ENCODE data around the gene OXSR1. TPM values are rescaled to one million over a fixed set of nuclear protein-coding genes. Genes with fewer than 3 reads are reported as not detected.

OXSR1 gene
- total and polyA plus RNA-seq, 10 of the 15 experiments (the other 5 are each of a cell fraction or from before 2014, with no cell fraction given), result 12.4 to 54.6 (median 35.7) TPM

DNA sequence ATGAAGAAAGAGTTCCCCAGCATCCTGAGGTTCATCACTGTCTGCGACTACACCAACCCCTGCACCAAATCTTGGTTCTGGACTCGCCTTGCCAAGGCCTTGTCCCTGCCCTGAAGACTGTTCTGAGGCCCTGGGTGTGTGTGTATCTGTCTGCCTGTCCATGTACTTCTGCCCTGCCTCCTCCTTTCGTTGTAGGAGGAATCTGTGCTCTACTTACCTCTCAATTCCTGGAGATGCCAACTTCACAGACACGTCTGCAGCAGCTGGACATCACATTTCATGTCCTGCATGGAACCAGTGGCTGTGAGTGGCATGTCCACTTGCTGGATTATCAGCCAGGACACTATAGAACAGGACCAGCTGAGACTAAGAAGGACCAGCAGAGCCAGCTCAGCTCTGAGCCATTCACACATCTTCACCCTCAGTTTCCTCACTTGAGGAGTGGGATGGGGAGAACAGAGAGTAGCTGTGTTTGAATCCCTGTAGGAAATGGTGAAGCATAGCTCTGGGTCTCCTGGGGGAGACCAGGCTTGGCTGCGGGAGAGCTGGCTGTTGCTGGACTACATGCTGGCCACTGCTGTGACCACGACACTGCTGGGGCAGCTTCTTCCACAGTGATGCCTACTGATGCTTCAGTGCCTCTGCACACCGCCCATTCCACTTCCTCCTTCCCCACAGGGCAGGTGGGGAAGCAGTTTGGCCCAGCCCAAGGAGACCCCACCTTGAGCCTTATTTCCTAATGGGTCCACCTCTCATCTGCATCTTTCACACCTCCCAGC is 24.0 kb upstream of the OXSR1 start:
- H3K4me2 ChIP-seq (ENCODE audit: control insufficient read depth, insufficient read depth), result peak overlapping the region; percentile 99; the same call in 1 of the 2 replicates
- ChIA-PET POLR2A (interaction anchor here (1.0 to 8.8 kb wide), 4 partner anchors 13 to 55 kb away, joined by 3 to 146 read pairs (median 26); partner anchors contain the start of gene OXSR1), CTCF (interaction anchor here (0.5 to 8.2 kb wide), 7 partner anchors 8 to 203 kb away, joined by 3 to 74 read pairs (median 5); partner anchors contain the start of gene OXSR1), RAD21 (ENCODE audit: unreplicated experiment) (interaction anchor here (1.0 to 5.0 kb wide), 5 partner anchors 11 to 54 kb away, joined by 3 to 62 read pairs (median 4); partner anchors contain the start of gene OXSR1), SMC1A (ENCODE audit: uncharacterized antibody, unreplicated experiment) (interaction anchor here (1.2 to 8.2 kb wide), 7 partner anchors 9 to 92 kb away, joined by 4 to 92 read pairs (median 5); partner anchors contain the start of gene OXSR1)
- ATAC-seq (no peak), FAIRE-seq (no peak), DNase-seq (ENCODE audit: low read depth, low spot score) (no peak)
- TF ChIP-seq SPI1 (IDR thresholded peaks at IDR 0.05; ENCODE audit: borderline replicate concordance, insufficient read depth, low read depth, low read length) (peak; percentile 22; the same call in 1 of the 2 replicates), POU2F2 (IDR thresholded peaks at IDR 0.05; ENCODE audit: borderline replicate concordance, low read depth, low read length) (no peak), SIX5 (IDR thresholded peaks at IDR 0.05; ENCODE audit: low read depth, low read length, severe bottlenecking) (no peak), POLR2AphosphoS5 (IDR thresholded peaks at IDR 0.05; ENCODE audit: low read length) (peak; percentile 34; the same call in 1 of the 2 replicates), NFYB (IDR thresholded peaks at IDR 0.05; ENCODE audit: insufficient read depth, low read depth, low read length) (no peak)
- H2AFZ ChIP-seq (ENCODE audit: control insufficient read depth, low read depth, low read length), result no peak overlapping the region
- peaks cover 34% of the 10 kb centered on the region for H3K4me1 ChIP-seq (ENCODE audit: control insufficient read depth, insufficient read depth, low read length)
- H3K79me2 ChIP-seq (ENCODE audit: control insufficient read depth, insufficient read depth, low read length), result peaks cover 49% of the 10 kb centered on the region
- H3K9ac ChIP-seq (ENCODE audit: control insufficient read depth, insufficient read depth, low read length), result no peak overlapping the region
- intact Hi-C loops (cut with micrococcal nuclease; ENCODE audit: unreplicated experiment), result no loop called here
- no peaks in the 10 kb centered on the region for H3K27me3 ChIP-seq (replicated peaks in 1 of 2; ENCODE audit: control insufficient read depth in 2 of 2, insufficient read depth in 2 of 2, low read length in 1 of 2)
- H3K27ac ChIP-seq (ENCODE audit: control insufficient read depth, insufficient read depth), result no peak overlapping the region
- H3K36me3 ChIP-seq (ENCODE audit: control insufficient read depth in 2 of 2, insufficient read depth in 2 of 2, low read length in 1 of 2), result peaks cover 0 to 15% of the 10 kb centered on the region in 2 experiments; a peak in 1 of 4 replicates
- BruUV-seq (replicated peaks), result no TSS peak
- peaks cover 5% of the 10 kb centered on the region; the same call in 2 of the 3 replicates for H3K9me3 ChIP-seq (replicated peaks; ENCODE audit: control insufficient read depth, insufficient read depth, low read length)
- WGBS (ENCODE audit: insufficient coverage, insufficient replicate concordance, low lambda C conversion rate, missing lambda C conversion rate), result 86% methylated on average over 7 of the region's 7 CpGs
- H3K4me3 ChIP-seq, result peak overlapping the region; percentile 98; the same call in 1 of the 2 replicates
- in situ Hi-C loops (cut with MboI), result no loop called here
- H4K20me1 ChIP-seq (ENCODE audit: control insufficient read depth, insufficient read depth), result no peaks in the 10 kb centered on the region

Data from GM12878 (cell line).